WTC11 (cell line): Measurements from ENCODE around the gene AP3B2. TPM values are rescaled to one million over a fixed set of nuclear protein-coding genes. Genes with fewer than 3 reads are reported as not detected.

Experiments used
- ATAC-seq: fragments of 200-7000 bp; cut with Tn5 transposase; 2 replicates; pipeline ENCODE4 v1.10.0; 2021; ENCODE audit warnings: mild to moderate bottlenecking, moderate library complexity
- CTCF ChIA-PET: fragments of 300-600 bp; sonication (Branson Sonifier 250); formaldehyde crosslinking; loops from one replicate; lab custom pipeline; 2021; ENCODE audit warnings: antibody characterized with exemption; lab: Charles Lee
- POLR2A ChIA-PET: fragments of 350-600 bp; sonication (Branson Sonifier 250); formaldehyde crosslinking; loops from one replicate; lab custom pipeline; 2021; ENCODE audit warnings: antibody characterized with exemption; lab: Charles Lee
- DNase-seq: peaks from one replicate; pipeline ENCODE4 v3.0.0; 2021; ENCODE audit warnings: low spot score
- H3K27ac Mint-ChIP-seq: 2 replicates; pipeline ENCODE4 v1.8.0; 2021; ENCODE audit warnings: mixed read lengths
- H3K27me3 Mint-ChIP-seq: 2 replicates; pipeline ENCODE4 v1.8.0; 2021; ENCODE audit warnings: low read depth, mild to moderate bottlenecking, moderate library complexity, mixed read lengths
- H3K36me3 Mint-ChIP-seq: 2 replicates; pipeline ENCODE4 v1.8.0; 2021; ENCODE audit warnings: mixed read lengths
- H3K4me1 Mint-ChIP-seq: 2 replicates; pipeline ENCODE4 v1.8.0; 2022; ENCODE audit warnings: mixed read lengths
- H3K4me3 Mint-ChIP-seq: 2 replicates; pipeline ENCODE4 v1.8.0; 2021; ENCODE audit warnings: mild to moderate bottlenecking, moderate library complexity, mixed read lengths
- H3K9me3 Mint-ChIP-seq: 2 replicates; pipeline ENCODE4 v1.8.0; 2021; ENCODE audit warnings: mixed read lengths
- ARID4B ChIP-seq: sonication (generic); formaldehyde crosslinking; IDR thresholded peaks from 2 replicates; pipeline ENCODE4 v1.8.0; 2023; ENCODE audit warnings: missing genetic modification reagents, mild to moderate bottlenecking, borderline replicate concordance
- CTCF ChIP-seq: fragments of 200-600 bp; IDR thresholded peaks from 2 replicates; pipeline ENCODE4 v1.8.0; 2022; ENCODE audit warnings: antibody characterized with exemption
- FOXP1 ChIP-seq: sonication (generic); formaldehyde crosslinking; IDR thresholded peaks from 2 replicates; pipeline ENCODE4 v1.8.0; 2022; ENCODE audit warnings: missing genetic modification reagents, mild to moderate bottlenecking, moderate library complexity, borderline replicate concordance
- IRF2 ChIP-seq: sonication (generic); formaldehyde crosslinking; IDR thresholded peaks from 2 replicates; pipeline ENCODE4 v1.8.0; 2022; ENCODE audit warnings: low read depth, missing genetic modification reagents, borderline replicate concordance
- NR2C2 ChIP-seq: sonication (generic); formaldehyde crosslinking; IDR thresholded peaks from 2 replicates; pipeline ENCODE4 v1.8.0; 2022; ENCODE audit warnings: mild to moderate bottlenecking, missing genetic modification reagents
- OVOL2 ChIP-seq: fragments of 250-450 bp; sonication (Bioruptor Pico); IDR thresholded peaks from 2 replicates; pipeline ENCODE4 v1.9.0; 2021; ENCODE audit warnings: mild to moderate bottlenecking, borderline replicate concordance
- PREB ChIP-seq: sonication (generic); formaldehyde crosslinking; IDR thresholded peaks from 2 replicates; pipeline ENCODE4 v1.8.1; 2022; ENCODE audit warnings: mild to moderate bottlenecking, missing genetic modification reagents, moderate library complexity, borderline replicate concordance
- RORB ChIP-seq: fragments of 250-450 bp; sonication (Bioruptor Pico); IDR thresholded peaks from 2 replicates; pipeline ENCODE4 v1.9.0; 2021; ENCODE audit warnings: mild to moderate bottlenecking
- SMAD4 ChIP-seq: sonication (generic); formaldehyde crosslinking; IDR thresholded peaks from 2 replicates; pipeline ENCODE4 v1.8.0; 2022; ENCODE audit warnings: mild to moderate bottlenecking, missing genetic modification reagents
- USF1 ChIP-seq: sonication (generic); formaldehyde crosslinking; IDR thresholded peaks from 2 replicates; pipeline ENCODE4 v1.8.0; 2022; ENCODE audit warnings: mild to moderate bottlenecking, missing genetic modification reagents
- ZBTB21 ChIP-seq: sonication (generic); formaldehyde crosslinking; IDR thresholded peaks from 2 replicates; pipeline ENCODE4 v1.8.1; 2023; ENCODE audit warnings: mild to moderate bottlenecking, missing genetic modification reagents, borderline replicate concordance
- ZNF671 ChIP-seq: fragments of 250-450 bp; sonication (Bioruptor Pico); IDR thresholded peaks from 2 replicates; pipeline ENCODE4 v1.8.0; 2021; ENCODE audit warnings: mild to moderate bottlenecking
- total RNA-seq: library from RNA; stranded (reverse); gene quantifications from 3 replicates; pipeline ENCODE4 v1.2.3, GENCODE V29; 2021
- TF ChIP-seq, protein P1 (sequence below): sonication (generic); formaldehyde crosslinking; IDR thresholded peaks from 2 replicates; pipeline ENCODE4 v1.8.1; 2023; ENCODE audit warnings: mild to moderate bottlenecking, missing genetic modification reagents, borderline replicate concordance
- TF ChIP-seq, protein P2 (sequence below): sonication (generic); formaldehyde crosslinking; IDR thresholded peaks from 2 replicates; pipeline ENCODE4 v1.8.1; 2022; ENCODE audit warnings: mild to moderate bottlenecking, moderate library complexity, missing genetic modification reagents
- TF ChIP-seq, protein P3 (sequence below): fragments of 250-450 bp; sonication (Bioruptor Pico); IDR thresholded peaks from 2 replicates; pipeline ENCODE4 v1.9.0; 2021; ENCODE audit warnings: moderate library complexity, mild to moderate bottlenecking, inconsistent platforms, borderline replicate concordance
- TF ChIP-seq, protein P4 (sequence below): fragments of 250-450 bp; sonication (Bioruptor Pico); IDR thresholded peaks from 2 replicates; pipeline ENCODE4 v1.9.0; 2021; ENCODE audit warnings: mild to moderate bottlenecking, borderline replicate concordance
- TF ChIP-seq, protein P5 (sequence below): fragments of 250-450 bp; sonication (Bioruptor Pico); IDR thresholded peaks from 2 replicates; pipeline ENCODE4 v1.9.0; 2021; ENCODE audit warnings: mild to moderate bottlenecking

AP3B2 gene
- total RNA-seq, 1 experiment from 2014 or later, result 17.7 TPM

GRCh38 chr15:82625136-82625535 is 84.5 kb downstream of the AP3B2 start:
- DNase-seq (no peak), ATAC-seq (no peak)
- no peaks in the 10 kb centered on the region for H3K36me3 Mint-ChIP-seq
- H3K27ac Mint-ChIP-seq, result no peak overlapping the region
- ChIA-PET POLR2A (no interaction called here), CTCF (no interaction called here)
- no peak overlapping the region for H3K4me3 Mint-ChIP-seq
- H3K9me3 Mint-ChIP-seq, result no peaks in the 10 kb centered on the region
- H3K27me3 Mint-ChIP-seq, result no peaks in the 10 kb centered on the region
- H3K4me1 Mint-ChIP-seq, result no peaks in the 10 kb centered on the region
- TF ChIP-seq, protein P1, sequence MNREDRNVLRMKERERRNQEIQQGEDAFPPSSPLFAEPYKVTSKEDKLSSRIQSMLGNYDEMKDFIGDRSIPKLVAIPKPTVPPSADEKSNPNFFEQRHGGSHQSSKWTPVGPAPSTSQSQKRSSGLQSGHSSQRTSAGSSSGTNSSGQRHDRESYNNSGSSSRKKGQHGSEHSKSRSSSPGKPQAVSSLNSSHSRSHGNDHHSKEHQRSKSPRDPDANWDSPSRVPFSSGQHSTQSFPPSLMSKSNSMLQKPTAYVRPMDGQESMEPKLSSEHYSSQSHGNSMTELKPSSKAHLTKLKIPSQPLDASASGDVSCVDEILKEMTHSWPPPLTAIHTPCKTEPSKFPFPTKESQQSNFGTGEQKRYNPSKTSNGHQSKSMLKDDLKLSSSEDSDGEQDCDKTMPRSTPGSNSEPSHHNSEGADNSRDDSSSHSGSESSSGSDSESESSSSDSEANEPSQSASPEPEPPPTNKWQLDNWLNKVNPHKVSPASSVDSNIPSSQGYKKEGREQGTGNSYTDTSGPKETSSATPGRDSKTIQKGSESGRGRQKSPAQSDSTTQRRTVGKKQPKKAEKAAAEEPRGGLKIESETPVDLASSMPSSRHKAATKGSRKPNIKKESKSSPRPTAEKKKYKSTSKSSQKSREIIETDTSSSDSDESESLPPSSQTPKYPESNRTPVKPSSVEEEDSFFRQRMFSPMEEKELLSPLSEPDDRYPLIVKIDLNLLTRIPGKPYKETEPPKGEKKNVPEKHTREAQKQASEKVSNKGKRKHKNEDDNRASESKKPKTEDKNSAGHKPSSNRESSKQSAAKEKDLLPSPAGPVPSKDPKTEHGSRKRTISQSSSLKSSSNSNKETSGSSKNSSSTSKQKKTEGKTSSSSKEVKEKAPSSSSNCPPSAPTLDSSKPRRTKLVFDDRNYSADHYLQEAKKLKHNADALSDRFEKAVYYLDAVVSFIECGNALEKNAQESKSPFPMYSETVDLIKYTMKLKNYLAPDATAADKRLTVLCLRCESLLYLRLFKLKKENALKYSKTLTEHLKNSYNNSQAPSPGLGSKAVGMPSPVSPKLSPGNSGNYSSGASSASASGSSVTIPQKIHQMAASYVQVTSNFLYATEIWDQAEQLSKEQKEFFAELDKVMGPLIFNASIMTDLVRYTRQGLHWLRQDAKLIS, result no peak
- TF ChIP-seq ZBTB21 (CRISPR knock-in tag), result no peak
- no peak for TF ChIP-seq FOXP1 (CRISPR knock-in tag)
- TF ChIP-seq USF1 (CRISPR knock-in tag), result no peak
- TF ChIP-seq, protein P2, sequence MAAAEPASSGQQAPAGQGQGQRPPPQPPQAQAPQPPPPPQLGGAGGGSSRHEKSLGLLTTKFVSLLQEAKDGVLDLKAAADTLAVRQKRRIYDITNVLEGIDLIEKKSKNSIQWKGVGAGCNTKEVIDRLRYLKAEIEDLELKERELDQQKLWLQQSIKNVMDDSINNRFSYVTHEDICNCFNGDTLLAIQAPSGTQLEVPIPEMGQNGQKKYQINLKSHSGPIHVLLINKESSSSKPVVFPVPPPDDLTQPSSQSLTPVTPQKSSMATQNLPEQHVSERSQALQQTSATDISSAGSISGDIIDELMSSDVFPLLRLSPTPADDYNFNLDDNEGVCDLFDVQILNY (CRISPR knock-in tag), result no peak
- TF ChIP-seq SMAD4, result no peak
- TF ChIP-seq RORB (CRISPR knock-in tag), result no peak
- no peak for TF ChIP-seq ARID4B (CRISPR knock-in tag)
- no peak for TF ChIP-seq IRF2
- no peak for TF ChIP-seq ZNF671 (CRISPR knock-in tag)
- TF ChIP-seq, protein P3, sequence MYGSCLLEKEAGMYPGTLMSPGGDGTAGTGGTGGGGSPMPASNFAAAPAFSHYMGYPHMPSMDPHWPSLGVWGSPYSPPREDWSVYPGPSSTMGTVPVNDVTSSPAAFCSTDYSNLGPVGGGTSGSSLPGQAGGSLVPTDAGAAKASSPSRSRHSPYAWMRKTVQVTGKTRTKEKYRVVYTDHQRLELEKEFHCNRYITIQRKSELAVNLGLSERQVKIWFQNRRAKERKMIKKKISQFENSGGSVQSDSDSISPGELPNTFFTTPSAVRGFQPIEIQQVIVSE (CRISPR knock-in tag), result no peak
- no peak for TF ChIP-seq OVOL2
- TF ChIP-seq, protein P4, sequence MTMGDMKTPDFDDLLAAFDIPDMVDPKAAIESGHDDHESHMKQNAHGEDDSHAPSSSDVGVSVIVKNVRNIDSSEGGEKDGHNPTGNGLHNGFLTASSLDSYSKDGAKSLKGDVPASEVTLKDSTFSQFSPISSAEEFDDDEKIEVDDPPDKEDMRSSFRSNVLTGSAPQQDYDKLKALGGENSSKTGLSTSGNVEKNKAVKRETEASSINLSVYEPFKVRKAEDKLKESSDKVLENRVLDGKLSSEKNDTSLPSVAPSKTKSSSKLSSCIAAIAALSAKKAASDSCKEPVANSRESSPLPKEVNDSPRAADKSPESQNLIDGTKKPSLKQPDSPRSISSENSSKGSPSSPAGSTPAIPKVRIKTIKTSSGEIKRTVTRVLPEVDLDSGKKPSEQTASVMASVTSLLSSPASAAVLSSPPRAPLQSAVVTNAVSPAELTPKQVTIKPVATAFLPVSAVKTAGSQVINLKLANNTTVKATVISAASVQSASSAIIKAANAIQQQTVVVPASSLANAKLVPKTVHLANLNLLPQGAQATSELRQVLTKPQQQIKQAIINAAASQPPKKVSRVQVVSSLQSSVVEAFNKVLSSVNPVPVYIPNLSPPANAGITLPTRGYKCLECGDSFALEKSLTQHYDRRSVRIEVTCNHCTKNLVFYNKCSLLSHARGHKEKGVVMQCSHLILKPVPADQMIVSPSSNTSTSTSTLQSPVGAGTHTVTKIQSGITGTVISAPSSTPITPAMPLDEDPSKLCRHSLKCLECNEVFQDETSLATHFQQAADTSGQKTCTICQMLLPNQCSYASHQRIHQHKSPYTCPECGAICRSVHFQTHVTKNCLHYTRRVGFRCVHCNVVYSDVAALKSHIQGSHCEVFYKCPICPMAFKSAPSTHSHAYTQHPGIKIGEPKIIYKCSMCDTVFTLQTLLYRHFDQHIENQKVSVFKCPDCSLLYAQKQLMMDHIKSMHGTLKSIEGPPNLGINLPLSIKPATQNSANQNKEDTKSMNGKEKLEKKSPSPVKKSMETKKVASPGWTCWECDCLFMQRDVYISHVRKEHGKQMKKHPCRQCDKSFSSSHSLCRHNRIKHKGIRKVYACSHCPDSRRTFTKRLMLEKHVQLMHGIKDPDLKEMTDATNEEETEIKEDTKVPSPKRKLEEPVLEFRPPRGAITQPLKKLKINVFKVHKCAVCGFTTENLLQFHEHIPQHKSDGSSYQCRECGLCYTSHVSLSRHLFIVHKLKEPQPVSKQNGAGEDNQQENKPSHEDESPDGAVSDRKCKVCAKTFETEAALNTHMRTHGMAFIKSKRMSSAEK, result no peak
- TF ChIP-seq NR2C2 (CRISPR knock-in tag), result no peak
- TF ChIP-seq CTCF, result no peak
- TF ChIP-seq PREB (CRISPR knock-in tag), result no peak
- TF ChIP-seq, protein P5, sequence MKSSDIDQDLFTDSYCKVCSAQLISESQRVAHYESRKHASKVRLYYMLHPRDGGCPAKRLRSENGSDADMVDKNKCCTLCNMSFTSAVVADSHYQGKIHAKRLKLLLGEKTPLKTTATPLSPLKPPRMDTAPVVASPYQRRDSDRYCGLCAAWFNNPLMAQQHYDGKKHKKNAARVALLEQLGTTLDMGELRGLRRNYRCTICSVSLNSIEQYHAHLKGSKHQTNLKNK, result no peak
